Transverse colon (tissue), 3 donors: ENCODE measurements around the gene MARCHF9.

ENCODE experiments used
- EP300 ChIP-seq: sonication (generic); formaldehyde crosslinking; IDR thresholded peaks from one replicate; pipeline ENCODE4 v1.6.1; 2017; ENCODE audit warnings: antibody characterized with exemption, low read depth
- TF ChIP-seq, protein P1 (sequence below), 5 experiments: fragments of 200-600 bp in 3 of 5; fragments of 450-650 bp in 2 of 5; sonication (generic) in 3 of 5; IDR thresholded peaks; 1 replicate in 2 of 5; 2 replicates in 3 of 5; pipeline ENCODE4 v1.5.1; 2016 to 2017; ENCODE audit warnings: antibody characterized with exemption in 5 of 5, inconsistent platforms in 3 of 5, mild to moderate bottlenecking in 2 of 5, moderate library complexity in 1 of 5

DNA sequence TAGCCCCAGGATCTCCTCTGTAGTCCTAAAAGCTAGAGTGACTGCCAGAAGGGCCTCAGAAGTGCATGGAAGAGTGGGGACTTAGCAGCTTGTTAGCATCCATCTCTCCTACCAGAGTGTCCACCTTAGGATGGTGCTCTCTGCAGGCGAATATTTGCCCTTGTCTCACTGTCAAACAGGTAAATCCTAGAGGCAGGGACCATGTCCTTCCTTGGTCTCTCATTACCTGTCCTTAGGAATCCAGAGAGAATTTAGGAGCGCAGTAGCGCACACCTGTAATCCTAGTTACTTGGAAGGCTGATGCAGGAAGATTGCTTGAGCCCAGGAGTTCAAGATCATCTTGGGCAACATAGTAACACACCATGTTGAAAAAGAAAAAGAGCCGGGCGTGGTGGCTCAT lies 37.8 kb upstream of the MARCHF9 start:
- TF ChIP-seq EP300, result no peak
- TF ChIP-seq, protein P1, sequence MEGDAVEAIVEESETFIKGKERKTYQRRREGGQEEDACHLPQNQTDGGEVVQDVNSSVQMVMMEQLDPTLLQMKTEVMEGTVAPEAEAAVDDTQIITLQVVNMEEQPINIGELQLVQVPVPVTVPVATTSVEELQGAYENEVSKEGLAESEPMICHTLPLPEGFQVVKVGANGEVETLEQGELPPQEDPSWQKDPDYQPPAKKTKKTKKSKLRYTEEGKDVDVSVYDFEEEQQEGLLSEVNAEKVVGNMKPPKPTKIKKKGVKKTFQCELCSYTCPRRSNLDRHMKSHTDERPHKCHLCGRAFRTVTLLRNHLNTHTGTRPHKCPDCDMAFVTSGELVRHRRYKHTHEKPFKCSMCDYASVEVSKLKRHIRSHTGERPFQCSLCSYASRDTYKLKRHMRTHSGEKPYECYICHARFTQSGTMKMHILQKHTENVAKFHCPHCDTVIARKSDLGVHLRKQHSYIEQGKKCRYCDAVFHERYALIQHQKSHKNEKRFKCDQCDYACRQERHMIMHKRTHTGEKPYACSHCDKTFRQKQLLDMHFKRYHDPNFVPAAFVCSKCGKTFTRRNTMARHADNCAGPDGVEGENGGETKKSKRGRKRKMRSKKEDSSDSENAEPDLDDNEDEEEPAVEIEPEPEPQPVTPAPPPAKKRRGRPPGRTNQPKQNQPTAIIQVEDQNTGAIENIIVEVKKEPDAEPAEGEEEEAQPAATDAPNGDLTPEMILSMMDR (IDR thresholded peaks at IDR 0.05), result no peak
